OCI-LY1 (cell line): Measurements from ENCODE around the gene HSD17B14.

ENCODE experiments used
- H2AFZ ChIP-seq: fragments of 200-600 bp; sonication (generic), shearing (Covaris generic); 2 replicates; pipeline ENCODE4 v1.6.0; 2014; ENCODE audit warnings: antibody characterized with exemption, mild to moderate bottlenecking, low read length
- H3F3A ChIP-seq: fragments of 200-600 bp; sonication (generic), shearing (Covaris generic); 2 replicates; pipeline ENCODE4 v1.6.0; 2014; ENCODE audit warnings: mild to moderate bottlenecking, antibody characterized with exemption, low read length, moderate library complexity; ENCODE audit not compliant: insufficient read depth
- H3K27ac ChIP-seq: fragments of 200-600 bp; sonication (generic); 2 replicates; pipeline ENCODE4 v1.5.1; 2014; ENCODE audit warnings: low read length, mixed run types, mild to moderate bottlenecking, low read depth; ENCODE audit not compliant: poor library complexity, severe bottlenecking
- H3K27me3 ChIP-seq: fragments of 200-600 bp; sonication (generic); 2 replicates; pipeline ENCODE4 v1.6.0; 2014; ENCODE audit warnings: antibody characterized with exemption, mild to moderate bottlenecking, low read length, moderate library complexity; ENCODE audit not compliant: insufficient read depth
- H3K36me3 ChIP-seq: fragments of 200-600 bp; sonication (generic); 2 replicates; pipeline ENCODE4 v1.6.1; 2014; ENCODE audit warnings: mild to moderate bottlenecking, antibody characterized with exemption, low read length, moderate library complexity, mixed read lengths; ENCODE audit not compliant: insufficient read depth
- H3K4me1 ChIP-seq: fragments of 200-600 bp; sonication (generic); 2 replicates; pipeline ENCODE4 v1.5.1; 2014; ENCODE audit warnings: mild to moderate bottlenecking, low read length, moderate library complexity; ENCODE audit not compliant: insufficient read depth, severe bottlenecking
- H3K4me2 ChIP-seq: fragments of 200-600 bp; sonication (generic), shearing (Covaris generic); 2 replicates; pipeline ENCODE4 v1.6.1; 2014; ENCODE audit warnings: low read length
- H3K4me3 ChIP-seq: fragments of 200-600 bp; sonication (generic); 2 replicates; pipeline ENCODE4 v1.5.1; 2014; ENCODE audit warnings: low read length, low read depth, mild to moderate bottlenecking, mixed read lengths; ENCODE audit not compliant: poor library complexity, severe bottlenecking
- H3K79me2 ChIP-seq: fragments of 200-600 bp; shearing (Covaris generic); 2 replicates; pipeline ENCODE4 v1.6.1; 2016; ENCODE audit warnings: mixed run types, low read length, mixed read lengths; ENCODE audit not compliant: insufficient read depth
- H3K9ac ChIP-seq: fragments of 200-600 bp; sonication (generic), shearing (Covaris generic); 2 replicates; pipeline ENCODE4 v1.6.1; 2014; ENCODE audit warnings: mild to moderate bottlenecking, low read length, mixed read lengths
- H3K9me2 ChIP-seq: fragments of 200-600 bp; sonication (generic), shearing (Covaris generic); 2 replicates; pipeline ENCODE4 v1.6.1; 2014; ENCODE audit warnings: low read depth, mild to moderate bottlenecking, low read length, mixed read lengths
- H3K9me3 ChIP-seq: fragments of 200-600 bp; shearing (Covaris generic); 2 replicates; pipeline ENCODE4 v1.6.1; 2014; ENCODE audit warnings: low read length, mixed read lengths
- H4K20me1 ChIP-seq: fragments of 200-600 bp; sonication (generic), shearing (Covaris generic); 2 replicates; pipeline ENCODE4 v1.6.0; 2016; ENCODE audit warnings: mild to moderate bottlenecking, low read length; ENCODE audit not compliant: insufficient read depth
- CTCF ChIP-seq: fragments of 200-600 bp; sonication (generic), shearing (Covaris generic); IDR thresholded peaks from 2 replicates; pipeline ENCODE4 v1.5.1; 2017; ENCODE audit warnings: mild to moderate bottlenecking, antibody characterized with exemption, low read length, moderate library complexity, mixed read lengths
- EZH2 ChIP-seq: fragments of 200-600 bp; sonication (generic), shearing (Covaris generic); IDR thresholded peaks from 2 replicates; pipeline ENCODE4 v1.8.0; 2017; ENCODE audit warnings: borderline replicate concordance, mixed run types, mild to moderate bottlenecking, antibody characterized with exemption, low read length, moderate library complexity, mixed read lengths

The HSD17B14 gene

DNA sequence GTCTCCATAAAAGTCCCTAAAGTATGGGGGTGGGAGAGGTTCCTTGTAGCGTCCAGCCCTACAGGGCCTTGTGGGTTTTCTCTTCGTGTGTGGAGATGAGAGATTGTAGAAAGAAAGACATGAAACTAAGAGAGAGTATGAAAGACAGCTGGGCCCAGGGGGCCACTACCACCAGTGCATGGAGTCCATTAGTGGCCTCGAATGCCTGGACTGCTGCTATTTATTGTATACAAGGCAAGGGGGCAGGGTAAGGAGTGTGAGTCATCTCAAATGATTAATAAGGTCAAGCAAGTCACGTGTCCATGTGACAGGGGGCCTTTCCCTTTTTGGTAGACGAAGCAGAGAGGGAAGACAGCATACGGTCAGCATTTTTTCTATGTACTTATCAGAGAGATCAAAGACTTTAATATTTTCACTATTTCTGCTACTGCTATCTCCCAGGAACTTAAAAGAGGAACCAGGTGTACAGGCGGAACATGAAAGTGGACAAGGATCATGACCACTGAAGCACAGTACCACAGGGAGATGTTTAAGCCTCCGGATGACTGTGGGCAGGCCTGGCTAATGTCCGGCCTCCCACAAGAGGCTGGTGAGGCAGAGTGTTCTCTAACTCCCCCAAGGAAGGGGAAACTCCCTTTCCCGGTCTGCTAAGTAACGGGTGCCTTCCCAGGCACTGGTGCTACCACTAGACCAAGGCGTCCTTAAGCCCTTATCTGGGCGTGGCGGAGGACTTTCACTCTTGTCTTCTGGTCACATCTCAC is 55.5 kb downstream of the HSD17B14 start:
- H3K79me2 ChIP-seq: no peaks in the 10 kb centered on the region
- H3K9ac ChIP-seq: no peak overlapping the region
- H3K4me1 ChIP-seq: no peaks in the 10 kb centered on the region
- no peak overlapping the region for H3K4me2 ChIP-seq
- TF ChIP-seq EZH2: no peak
- no peak for TF ChIP-seq CTCF
- no peaks in the 10 kb centered on the region for H3K36me3 ChIP-seq
- H3K27me3 ChIP-seq: peaks cover 12% of the 10 kb centered on the region; the same call in 1 of the 2 replicates
- no peak overlapping the region for H3K4me3 ChIP-seq
- no peak overlapping the region for H2AFZ ChIP-seq
- no peaks in the 10 kb centered on the region for H4K20me1 ChIP-seq
- no peaks in the 10 kb centered on the region for H3K9me3 ChIP-seq
- no peaks in the 10 kb centered on the region for H3K9me2 ChIP-seq
- no peak overlapping the region for H3K27ac ChIP-seq
- no peaks in the 10 kb centered on the region for H3F3A ChIP-seq

DNA sequence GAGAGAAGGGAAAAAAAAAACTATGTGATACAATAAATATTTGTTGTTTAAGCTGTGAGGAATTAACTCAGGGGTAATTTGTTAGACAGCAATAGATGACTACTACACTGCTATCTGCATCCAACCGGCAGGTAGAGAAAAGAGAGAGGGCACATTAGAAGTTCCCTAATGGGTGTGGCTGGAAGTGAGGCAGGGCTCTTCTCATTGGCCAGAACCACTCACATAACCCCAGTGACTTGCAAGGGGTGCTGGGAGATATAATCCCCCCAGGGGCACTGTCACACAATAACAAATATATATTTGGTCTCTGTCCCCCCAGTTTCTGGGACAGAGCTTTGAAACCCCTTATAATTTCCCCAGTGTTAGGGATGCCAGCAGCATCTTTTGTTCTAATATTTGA is 56.7 kb downstream of the HSD17B14 start:
- no peaks in the 10 kb centered on the region for H3K36me3 ChIP-seq
- H2AFZ ChIP-seq: no peak overlapping the region
- no peaks in the 10 kb centered on the region for H3F3A ChIP-seq
- H3K9me2 ChIP-seq: no peaks in the 10 kb centered on the region
- TF ChIP-seq CTCF (no peak), EZH2 (no peak)
- H4K20me1 ChIP-seq: no peaks in the 10 kb centered on the region
- no peak overlapping the region for H3K4me2 ChIP-seq
- no peaks in the 10 kb centered on the region for H3K9me3 ChIP-seq
- H3K79me2 ChIP-seq: no peaks in the 10 kb centered on the region
- no peak overlapping the region for H3K9ac ChIP-seq
- peaks cover 9% of the 10 kb centered on the region; the same call in 1 of the 2 replicates for H3K27me3 ChIP-seq
- no peak overlapping the region for H3K27ac ChIP-seq
- H3K4me3 ChIP-seq: no peak overlapping the region
- H3K4me1 ChIP-seq: no peaks in the 10 kb centered on the region

- peaks cover 9% of the 10 kb centered on the region; the same call in 1 of the 2 replicates for H3K27me3 ChIP-seq
- H3K79me2 ChIP-seq: no peaks in the 10 kb centered on the region
- no peaks in the 10 kb centered on the region for H3F3A ChIP-seq
- H3K9me3 ChIP-seq: no peaks in the 10 kb centered on the region
- H3K4me2 ChIP-seq: no peak overlapping the region
- H3K36me3 ChIP-seq: no peaks in the 10 kb centered on the region
- no peaks in the 10 kb centered on the region for H3K9me2 ChIP-seq
- H3K27ac ChIP-seq: no peak overlapping the region
- no peaks in the 10 kb centered on the region for H3K4me1 ChIP-seq
- TF ChIP-seq EZH2: no peak
- no peak for TF ChIP-seq CTCF
- no peak overlapping the region for H2AFZ ChIP-seq
- no peak overlapping the region for H3K4me3 ChIP-seq
- no peaks in the 10 kb centered on the region for H4K20me1 ChIP-seq
- H3K9ac ChIP-seq: no peak overlapping the region
These were observed 58.6 kb downstream of the HSD17B14 start for GRCh38 chr19:48777720-48778119.
